Choroid plexus epithelial cell (primary cell): Measurements from ENCODE around the gene ZNF253.
"Not testable (repeated sequence)": the region's sequence is repeated elsewhere in the genome, so short reads cannot be mapped to it uniquely, and the experiment has no call there.

Source experiments
- DNase-seq: peaks from one replicate; pipeline ENCODE4 v3.0.0-alpha.2; 2010; ENCODE audit warnings: low read depth
- H3K4me3 ChIP-seq: 2 replicates; pipeline ENCODE4 v1.5.1; 2011; ENCODE audit warnings: low read depth, mild to moderate bottlenecking, control low read depth, low read length, moderate library complexity
- TF ChIP-seq, protein P1 (sequence below): conservative IDR thresholded peaks from 2 replicates; pipeline ENCODE4 v1.5.1; 2011; ENCODE audit warnings: low read depth, mild to moderate bottlenecking, control low read depth, inconsistent platforms, low read length, moderate library complexity

ZNF253 gene

GRCh38 chr19:19900729-19901444 is 35.2 kb downstream of the ZNF253 start, which contains the start of gene ZNF93:
TSS of gene ZNF93 (plus strand) at chr19:19900946. CDS start at chr19:19901089, 143 bp downstream.
- peak within 1 kb of the TSS; percentile 77 for H3K4me3 ChIP-seq
- TF ChIP-seq, protein P1, sequence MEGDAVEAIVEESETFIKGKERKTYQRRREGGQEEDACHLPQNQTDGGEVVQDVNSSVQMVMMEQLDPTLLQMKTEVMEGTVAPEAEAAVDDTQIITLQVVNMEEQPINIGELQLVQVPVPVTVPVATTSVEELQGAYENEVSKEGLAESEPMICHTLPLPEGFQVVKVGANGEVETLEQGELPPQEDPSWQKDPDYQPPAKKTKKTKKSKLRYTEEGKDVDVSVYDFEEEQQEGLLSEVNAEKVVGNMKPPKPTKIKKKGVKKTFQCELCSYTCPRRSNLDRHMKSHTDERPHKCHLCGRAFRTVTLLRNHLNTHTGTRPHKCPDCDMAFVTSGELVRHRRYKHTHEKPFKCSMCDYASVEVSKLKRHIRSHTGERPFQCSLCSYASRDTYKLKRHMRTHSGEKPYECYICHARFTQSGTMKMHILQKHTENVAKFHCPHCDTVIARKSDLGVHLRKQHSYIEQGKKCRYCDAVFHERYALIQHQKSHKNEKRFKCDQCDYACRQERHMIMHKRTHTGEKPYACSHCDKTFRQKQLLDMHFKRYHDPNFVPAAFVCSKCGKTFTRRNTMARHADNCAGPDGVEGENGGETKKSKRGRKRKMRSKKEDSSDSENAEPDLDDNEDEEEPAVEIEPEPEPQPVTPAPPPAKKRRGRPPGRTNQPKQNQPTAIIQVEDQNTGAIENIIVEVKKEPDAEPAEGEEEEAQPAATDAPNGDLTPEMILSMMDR = no peak
- DNase-seq = peak; percentile 99

GRCh38 chr19:19907551-19907950 is 41.9 kb downstream of the ZNF253 start:
- DNase-seq, H3K4me3 ChIP-seq: not testable (repeated sequence)

DNA sequence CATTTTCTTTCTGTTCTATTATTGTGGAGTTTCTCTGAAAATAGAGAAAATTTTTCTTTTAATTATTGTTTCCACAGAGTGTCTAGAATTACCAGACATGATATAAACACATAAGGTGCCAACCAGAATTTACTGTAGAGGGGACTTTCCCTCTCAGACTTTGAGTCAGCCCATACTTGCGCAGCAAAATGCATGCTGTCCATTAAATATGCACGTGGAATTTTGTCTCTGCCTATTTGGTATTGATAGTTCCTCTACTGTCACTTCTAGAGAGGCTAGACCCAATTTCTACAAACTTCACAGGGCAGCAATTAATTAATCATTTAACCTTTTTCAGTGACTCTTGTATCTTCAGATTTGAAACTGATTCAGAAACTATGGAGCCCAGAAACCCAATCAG is 44.0 kb downstream of the ZNF253 start:
- no peak for DNase-seq
- TF ChIP-seq, protein P1 = no peak
- no peak overlapping the region for H3K4me3 ChIP-seq

GRCh38 chr19:19911150-19911549 is 45.5 kb downstream of the ZNF253 start:
- H3K4me3 ChIP-seq = no peak overlapping the region
- TF ChIP-seq, protein P1 = no peak
- peak; percentile 80 for DNase-seq

- DNase-seq = no peak
- no peak overlapping the region for H3K4me3 ChIP-seq
- TF ChIP-seq, protein P1 = no peak
These were observed 48.9 kb downstream of the ZNF253 start for GRCh38 chr19:19914596-19914995.

DNA sequence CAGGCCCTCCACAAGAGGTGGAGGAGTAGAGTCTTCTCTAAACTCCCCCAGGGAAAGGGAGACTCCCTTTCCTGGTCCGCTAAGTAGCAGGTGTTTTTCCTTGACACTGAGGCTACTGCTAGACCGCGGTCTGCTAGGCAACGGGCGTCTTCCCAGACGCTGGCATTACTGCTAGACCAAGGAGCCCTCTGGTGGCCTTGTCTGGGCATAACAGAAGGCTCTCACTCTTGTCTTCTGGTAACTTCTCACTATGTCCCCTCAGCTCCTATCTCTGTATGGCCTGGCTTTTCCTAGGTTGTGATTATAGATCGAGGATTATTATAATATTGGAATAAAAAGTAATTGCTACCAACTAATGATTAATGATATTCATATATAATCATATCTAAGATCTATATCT is 64.7 kb downstream of the ZNF253 start:
- not testable (repeated sequence) for DNase-seq, H3K4me3 ChIP-seq
- TF ChIP-seq, protein P1 = peak; percentile 9

- not testable (repeated sequence) for H3K4me3 ChIP-seq, DNase-seq
These were observed 68.0 kb downstream of the ZNF253 start for GRCh38 chr19:19933432-19934314.
